Vagina (tissue), 2 donors: Measurements from ENCODE around the gene NEDD4L. TPM values are rescaled to one million over a fixed set of nuclear protein-coding genes. Genes with fewer than 3 reads are reported as not detected.
"Not testable (repeated sequence)": the region's sequence is repeated elsewhere in the genome, so short reads cannot be mapped to it uniquely, and the experiment has no call there.

Source experiments
- DNase-seq, 2 donors: peaks; one replicate each; pipeline ENCODE4 v3.0.0-alpha.2; 2017; ENCODE audit errors: extremely low spot score in 2 of 2
- H3K27ac ChIP-seq: fragments of 200-600 bp; sonication (generic); one replicate; pipeline ENCODE4 v1.5.1; 2019
- H3K27me3 ChIP-seq: fragments of 200-600 bp; sonication (generic); one replicate; pipeline ENCODE4 v1.5.1; 2019
- H3K36me3 ChIP-seq, 2 donors: fragments of 200-600 bp; sonication (generic); one replicate each; pipeline ENCODE4 v1.5.1; 2017 to 2019
- H3K4me1 ChIP-seq: fragments of 200-600 bp; sonication (generic); one replicate; pipeline ENCODE4 v1.5.1; 2019
- H3K4me3 ChIP-seq, 2 donors: fragments of 200-600 bp; sonication (generic); 1 replicate in 1 of 2; 2 replicates in 1 of 2; pipeline ENCODE4 v1.5.1; 2016 to 2019
- H3K9me3 ChIP-seq: fragments of 200-600 bp; sonication (generic); one replicate; pipeline ENCODE4 v1.5.1; 2019
- POLR2A ChIP-seq, 2 donors: fragments of 450-650 bp; IDR thresholded peaks; one replicate each; pipeline ENCODE4 v1.6.1; 2017; ENCODE audit warnings: antibody characterized with exemption in 2 of 2, mild to moderate bottlenecking in 2 of 2, moderate library complexity in 2 of 2
- POLR2AphosphoS5 ChIP-seq, 2 donors: sonication (generic); formaldehyde crosslinking; IDR thresholded peaks; one replicate each; pipeline ENCODE4 v1.9.0; 2017; ENCODE audit warnings: antibody characterized with exemption in 2 of 2, mild to moderate bottlenecking in 2 of 2, low read depth in 1 of 2; ENCODE audit not compliant: insufficient read depth in 1 of 2
- intact Hi-C: fragments of 100-400 bp; cut with DNase I; formaldehyde crosslinking; loops from one replicate; pipeline ENCODE4 v1.15.1; 2023
- total RNA-seq: library from RNA; depleted of rRNA; stranded (reverse); fragments of >200 nt; gene quantifications from one replicate; pipeline ENCODE4 v1.2.3, GENCODE V29; 2016
- TF ChIP-seq, protein P1 (sequence below), 3 experiments: fragments of 450-650 bp in 2 of 3; fragments of 200-600 bp in 1 of 3; sonication (generic) in 1 of 3; IDR thresholded peaks; one replicate each; pipeline ENCODE4 v1.5.1; 2017 to 2019; ENCODE audit warnings: antibody characterized with exemption in 3 of 3, mild to moderate bottlenecking in 2 of 3, moderate library complexity in 2 of 3

The NEDD4L gene
- total RNA-seq, 1 donor from 2014 or later, result 42.2 TPM

DNA sequence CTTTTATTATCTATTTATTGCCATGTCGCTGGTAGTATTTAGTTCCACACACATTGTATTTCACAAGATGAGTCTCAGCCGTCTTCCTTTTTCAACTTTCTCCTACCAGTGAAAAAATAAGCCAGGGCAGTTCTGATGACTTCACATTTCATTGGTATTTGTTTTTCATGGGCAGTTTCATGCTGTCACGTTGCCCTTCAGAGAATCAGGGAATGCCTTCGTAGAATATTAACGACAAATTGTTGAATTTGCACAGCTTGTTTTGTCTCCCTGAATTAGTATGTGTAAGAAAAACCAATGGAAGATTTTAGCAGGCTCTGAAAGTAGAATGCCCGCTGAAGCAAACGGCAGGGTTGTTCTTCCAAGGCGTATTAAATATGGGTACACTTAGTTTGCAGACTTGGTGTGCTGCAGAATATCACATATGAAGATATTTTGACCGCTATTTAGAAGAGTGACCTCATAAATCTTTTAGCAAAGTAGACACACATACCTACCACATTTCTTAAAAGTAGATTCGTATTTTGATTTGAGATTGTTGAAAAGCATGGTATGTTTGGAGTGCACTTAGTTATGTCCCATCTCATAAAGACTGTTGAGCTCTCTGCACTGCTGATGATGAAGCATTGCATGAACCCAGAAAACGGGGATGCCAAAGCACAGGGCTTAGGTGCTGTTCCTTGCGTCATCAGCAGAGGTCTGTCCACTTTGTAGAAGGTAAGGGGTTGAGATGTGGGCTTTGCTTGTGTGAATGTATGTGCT is 2.9 kb downstream of the NEDD4L start:
- H3K27me3 ChIP-seq, result no peaks in the 10 kb centered on the region
- TF ChIP-seq, protein P1, sequence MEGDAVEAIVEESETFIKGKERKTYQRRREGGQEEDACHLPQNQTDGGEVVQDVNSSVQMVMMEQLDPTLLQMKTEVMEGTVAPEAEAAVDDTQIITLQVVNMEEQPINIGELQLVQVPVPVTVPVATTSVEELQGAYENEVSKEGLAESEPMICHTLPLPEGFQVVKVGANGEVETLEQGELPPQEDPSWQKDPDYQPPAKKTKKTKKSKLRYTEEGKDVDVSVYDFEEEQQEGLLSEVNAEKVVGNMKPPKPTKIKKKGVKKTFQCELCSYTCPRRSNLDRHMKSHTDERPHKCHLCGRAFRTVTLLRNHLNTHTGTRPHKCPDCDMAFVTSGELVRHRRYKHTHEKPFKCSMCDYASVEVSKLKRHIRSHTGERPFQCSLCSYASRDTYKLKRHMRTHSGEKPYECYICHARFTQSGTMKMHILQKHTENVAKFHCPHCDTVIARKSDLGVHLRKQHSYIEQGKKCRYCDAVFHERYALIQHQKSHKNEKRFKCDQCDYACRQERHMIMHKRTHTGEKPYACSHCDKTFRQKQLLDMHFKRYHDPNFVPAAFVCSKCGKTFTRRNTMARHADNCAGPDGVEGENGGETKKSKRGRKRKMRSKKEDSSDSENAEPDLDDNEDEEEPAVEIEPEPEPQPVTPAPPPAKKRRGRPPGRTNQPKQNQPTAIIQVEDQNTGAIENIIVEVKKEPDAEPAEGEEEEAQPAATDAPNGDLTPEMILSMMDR (IDR thresholded peaks at IDR 0.05), result no peak
- TF ChIP-seq POLR2AphosphoS5 (IDR thresholded peaks at IDR 0.05; ENCODE audit: insufficient read depth in 1 of 2, low read depth in 1 of 2), result no peak
- no peak for TF ChIP-seq POLR2A (IDR thresholded peaks at IDR 0.05)
- H3K27ac ChIP-seq, result no peak overlapping the region
- no peak for DNase-seq
- intact Hi-C loops, result no loop called here
- peaks cover 25% of the 10 kb centered on the region for H3K4me1 ChIP-seq
- no peaks in the 10 kb centered on the region for H3K9me3 ChIP-seq
- H3K36me3 ChIP-seq, result no peaks in the 10 kb centered on the region
- H3K4me3 ChIP-seq, result no peak overlapping the region

DNA sequence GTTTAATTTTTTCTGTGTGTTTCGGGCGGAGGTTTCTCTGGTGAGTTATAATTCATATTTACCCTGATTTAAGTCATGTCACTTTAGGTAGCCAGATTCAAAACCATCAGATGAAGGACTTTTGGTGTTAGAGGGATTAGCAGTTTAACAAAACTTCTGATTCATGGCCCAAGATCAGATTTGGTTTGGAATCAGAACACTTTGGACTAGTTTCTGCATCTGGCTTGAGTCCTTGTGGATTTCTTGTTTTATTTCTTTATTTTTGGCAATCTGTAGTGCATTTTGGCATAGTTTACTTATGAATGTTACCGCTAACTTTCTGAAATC is 3.5 kb downstream of the NEDD4L start:
- no peak for DNase-seq
- Histone ChIP-seq H3K27me3 (no peaks in the 10 kb centered on the region), H3K27ac (no peak overlapping the region), H3K4me3 (no peak overlapping the region), H3K9me3 (no peaks in the 10 kb centered on the region), H3K4me1 (peaks cover 25% of the 10 kb centered on the region), H3K36me3 (no peaks in the 10 kb centered on the region)
- TF ChIP-seq, protein P1 (IDR thresholded peaks at IDR 0.05), result no peak
- TF ChIP-seq POLR2AphosphoS5 (IDR thresholded peaks at IDR 0.05; ENCODE audit: insufficient read depth in 1 of 2, low read depth in 1 of 2), result no peak
- no peak for TF ChIP-seq POLR2A (IDR thresholded peaks at IDR 0.05)
- intact Hi-C loops, result no loop called here

DNA sequence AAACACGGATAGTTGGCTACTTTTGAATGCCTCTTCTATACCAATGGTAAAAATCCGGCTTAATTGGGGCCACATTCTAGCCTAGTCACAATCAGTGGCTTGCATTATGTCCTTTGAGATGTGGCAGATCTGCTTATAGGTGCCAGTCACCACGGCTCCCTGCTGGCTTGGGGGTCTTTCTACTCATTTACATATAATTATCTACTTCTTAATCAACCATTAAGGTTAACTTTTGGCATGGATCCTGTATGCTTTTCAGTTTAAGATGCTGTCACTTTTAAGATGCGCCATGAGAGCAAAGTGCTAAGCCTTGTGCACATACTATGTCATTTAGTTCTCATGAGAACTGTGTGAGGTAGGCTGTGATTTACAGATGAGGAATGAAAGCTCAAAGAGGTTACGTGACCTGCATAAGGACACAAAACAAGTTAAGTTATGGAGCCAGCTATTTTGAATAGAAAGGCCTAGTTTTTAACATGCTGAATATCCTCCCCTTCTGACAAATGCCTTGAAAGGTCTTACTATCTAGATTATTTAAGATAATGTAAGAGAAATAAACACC is 4.1 kb downstream of the NEDD4L start:
- no peaks in the 10 kb centered on the region for H3K36me3 ChIP-seq
- TF ChIP-seq, protein P1 (IDR thresholded peaks at IDR 0.05), result no peak
- no peak for TF ChIP-seq POLR2AphosphoS5 (IDR thresholded peaks at IDR 0.05; ENCODE audit: insufficient read depth in 1 of 2, low read depth in 1 of 2)
- TF ChIP-seq POLR2A (IDR thresholded peaks at IDR 0.05), result no peak
- intact Hi-C loops, result no loop called here
- no peak overlapping the region for H3K4me3 ChIP-seq
- no peaks in the 10 kb centered on the region for H3K27me3 ChIP-seq
- H3K27ac ChIP-seq, result no peak overlapping the region
- no peak for DNase-seq
- peaks cover 20% of the 10 kb centered on the region for H3K4me1 ChIP-seq
- no peaks in the 10 kb centered on the region for H3K9me3 ChIP-seq

DNA sequence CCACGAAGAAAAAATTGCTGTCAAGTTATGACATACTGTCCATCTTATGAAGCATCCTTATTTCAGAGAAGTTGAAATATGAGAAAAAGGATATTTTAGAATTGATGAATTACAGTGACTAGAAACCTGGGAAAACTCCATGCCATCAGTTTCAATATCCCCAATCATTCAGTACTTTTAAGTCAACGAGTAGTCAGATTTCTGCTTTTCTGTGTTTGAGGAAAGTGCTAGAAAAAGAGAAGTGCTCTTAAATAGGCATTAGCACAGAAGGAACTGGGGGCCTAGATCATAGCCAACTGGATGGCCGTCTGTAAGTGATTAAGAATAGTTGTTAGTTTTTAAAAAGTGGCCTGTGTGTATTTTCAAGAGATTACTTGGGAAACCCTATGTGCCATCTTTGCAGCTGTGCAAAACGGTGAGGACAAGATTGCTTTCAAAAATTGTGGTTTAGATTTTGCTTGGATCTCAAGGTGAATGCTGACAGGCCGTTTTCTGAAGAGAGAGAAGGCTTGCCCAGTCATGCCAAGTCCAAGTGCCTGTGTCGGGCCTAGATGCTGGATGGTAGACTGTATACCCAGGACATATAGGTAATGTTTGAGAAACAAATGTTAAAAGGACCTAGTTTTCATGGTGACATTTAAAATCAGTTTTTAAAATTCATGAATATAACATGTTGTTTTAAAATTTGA is 5.1 kb downstream of the NEDD4L start:
- H3K9me3 ChIP-seq, result no peaks in the 10 kb centered on the region
- intact Hi-C loops, result no loop called here
- TF ChIP-seq, protein P1 (IDR thresholded peaks at IDR 0.05), result no peak
- TF ChIP-seq POLR2AphosphoS5 (IDR thresholded peaks at IDR 0.05; ENCODE audit: insufficient read depth in 1 of 2, low read depth in 1 of 2) (no peak), POLR2A (IDR thresholded peaks at IDR 0.05) (no peak)
- no peak overlapping the region for H3K4me3 ChIP-seq
- no peaks in the 10 kb centered on the region for H3K27me3 ChIP-seq
- no peak overlapping the region for H3K27ac ChIP-seq
- peaks cover 16% of the 10 kb centered on the region for H3K4me1 ChIP-seq
- H3K36me3 ChIP-seq, result no peaks in the 10 kb centered on the region
- DNase-seq, result no peak

DNA sequence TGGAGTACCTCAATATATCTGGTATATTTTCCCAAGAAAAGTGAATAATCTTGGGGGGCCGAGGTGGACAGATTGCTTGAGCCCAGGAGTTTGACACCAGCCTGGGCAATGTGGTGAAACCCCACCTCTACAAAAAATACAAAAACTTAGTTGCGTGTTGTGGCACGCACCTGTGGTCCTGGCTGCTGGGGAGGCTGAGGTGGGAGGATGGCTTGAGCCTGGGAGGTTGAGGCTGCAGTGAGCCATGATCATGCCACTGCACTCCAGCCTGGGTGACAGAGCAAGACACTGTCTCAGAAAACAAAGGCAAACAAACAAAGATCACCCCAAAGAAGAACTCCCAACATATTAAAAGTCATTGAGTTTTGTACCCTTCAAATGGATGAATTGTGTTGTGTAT is 6.9 kb downstream of the NEDD4L start:
- H3K27ac ChIP-seq, H3K36me3 ChIP-seq, H3K4me3 ChIP-seq, DNase-seq, H3K9me3 ChIP-seq, H3K4me1 ChIP-seq, intact Hi-C loops, H3K27me3 ChIP-seq: not testable (repeated sequence)
